ENCODE measurements around the gene TTC21A. TPM values are rescaled to one million over a fixed set of nuclear protein-coding genes. Genes with fewer than 3 reads are reported as not detected.
A peak's percentile ranks its signal among the peaks of the same experiment; 100 is the strongest.

Gene TTC21A
- total RNA-seq, 1 experiment from 2014 or later: 5.6 TPM

GRCh38 chr3:39106281-39106811 lies 1.1 kb upstream of the TTC21A start:
- Histone ChIP-seq H3K27me3 (ENCODE audit: insufficient read depth, low read length) (no peaks in the 10 kb centered on the region), H2AFZ (ENCODE audit: low read depth, low read length, poor library complexity, severe bottlenecking) (no peak overlapping the region), H3K79me2 (ENCODE audit: insufficient read depth, low read length) (peaks cover 19% of the 10 kb centered on the region; the same call in 1 of the 2 replicates), H3K4me2 (ENCODE audit: low read length) (peak overlapping the region; percentile 92), H3K27ac (ENCODE audit: low read depth, low read length) (peak overlapping the region; percentile 79; the same call in 1 of the 2 replicates), H3K4me3 (replicated peaks in 1 of 2; ENCODE audit: low read depth in 1 of 2, low read length in 2 of 2) (peak overlapping the region; percentile 87 to 96), H3K9ac (ENCODE audit: low read length) (peak overlapping the region; percentile 87), H3K4me1 (ENCODE audit: control insufficient read depth in 1 of 2, insufficient read depth in 2 of 2, low read length in 2 of 2) (peaks cover 16 to 23% of the 10 kb centered on the region in 2 experiments), H3K9me2 (ENCODE audit: insufficient read depth) (no peaks in the 10 kb centered on the region), H3K9me3 (ENCODE audit: control insufficient read depth in 1 of 2, insufficient read depth in 1 of 2, low read depth in 1 of 2, low read length in 2 of 2) (no peaks in the 10 kb centered on the region), H4K20me1 (ENCODE audit: insufficient read depth) (no peaks in the 10 kb centered on the region), H3K36me3 (ENCODE audit: control insufficient read depth in 1 of 2, insufficient read depth in 2 of 2, low read length in 2 of 2) (no peaks in the 10 kb centered on the region)
- POLR2A ChIA-PET: no interaction called here
- ATAC-seq (no peak), DNase-seq (ENCODE audit: low read depth, low spot score) (no peak)
- intact Hi-C loops (cut with micrococcal nuclease): no loop called here
- TF ChIP-seq CEBPB (IDR thresholded peaks at IDR 0.05; ENCODE audit: low read depth): no peak
- RAD21 ChIA-PET (ENCODE audit: low non-redundant PET in 1 of 2, low total read pairs in 2 of 2, uncharacterized antibody in 2 of 2, unreplicated experiment in 2 of 2): no interaction called here
- CTCF ChIA-PET: interaction anchor here (1.3 kb wide), 1 partner anchor 182 kb away, joined by 8 read pairs; no protein-coding TSS in a partner anchor
- BruUV-seq (replicated peaks): TSS peak; percentile 67

- Histone ChIP-seq H2AFZ (ENCODE audit: low read depth, low read length, poor library complexity, severe bottlenecking) (no peak overlapping the region), H3K9ac (ENCODE audit: low read length) (peak overlapping the region; percentile 87), H4K20me1 (ENCODE audit: insufficient read depth) (no peaks in the 10 kb centered on the region), H3K27ac (ENCODE audit: low read depth, low read length) (peak overlapping the region; percentile 79), H3K79me2 (ENCODE audit: insufficient read depth, low read length) (peaks cover 19% of the 10 kb centered on the region; the same call in 1 of the 2 replicates), H3K27me3 (ENCODE audit: insufficient read depth, low read length) (no peaks in the 10 kb centered on the region), H3K4me1 (ENCODE audit: control insufficient read depth in 1 of 2, insufficient read depth in 2 of 2, low read length in 2 of 2) (peaks cover 16 to 23% of the 10 kb centered on the region in 2 experiments), H3K9me3 (ENCODE audit: control insufficient read depth in 1 of 2, insufficient read depth in 1 of 2, low read depth in 1 of 2, low read length in 2 of 2) (no peaks in the 10 kb centered on the region), H3K36me3 (ENCODE audit: control insufficient read depth in 1 of 2, insufficient read depth in 2 of 2, low read length in 2 of 2) (no peaks in the 10 kb centered on the region), H3K4me2 (ENCODE audit: low read length) (peak overlapping the region; percentile 92), H3K4me3 (replicated peaks in 1 of 2; ENCODE audit: low read depth in 1 of 2, low read length in 2 of 2) (peak overlapping the region; percentile 87 to 96), H3K9me2 (ENCODE audit: insufficient read depth) (no peaks in the 10 kb centered on the region)
- ATAC-seq (peak; percentile 65), DNase-seq (ENCODE audit: low read depth, low spot score) (no peak)
- POLR2A ChIA-PET: interaction anchor here (1.1 kb wide), 1 partner anchor 71 kb away, joined by 7 read pairs; no protein-coding TSS in a partner anchor
- intact Hi-C loops (cut with micrococcal nuclease): no loop called here
- RAD21 ChIA-PET (ENCODE audit: low non-redundant PET in 1 of 2, low total read pairs in 2 of 2, uncharacterized antibody in 2 of 2, unreplicated experiment in 2 of 2): interaction anchor here in 1 of 2 experiments (1.4 kb wide), 1 partner anchor 181 kb away, joined by 4 read pairs; no protein-coding TSS in a partner anchor
- TF ChIP-seq ZNF274 (IDR thresholded peaks at IDR 0.05; ENCODE audit: low read depth, low read length) (no peak), CBX3 (IDR thresholded peaks at IDR 0.05; ENCODE audit: low read depth) (no peak), EZH2phosphoT487 (IDR thresholded peaks at IDR 0.05; ENCODE audit: borderline replicate concordance) (no peak), SIN3A (IDR thresholded peaks at IDR 0.05; ENCODE audit: low read depth) (peak; percentile 73), MAX (IDR thresholded peaks at IDR 0.05) (no peak; the same call in 1 of the 2 replicates), YY1 (IDR thresholded peaks at IDR 0.05; ENCODE audit: extremely low read depth, insufficient replicate concordance, low read depth, low read length) (peak; percentile 47), POLR2AphosphoS5 (IDR thresholded peaks at IDR 0.05; ENCODE audit: low read depth, low read length) (no peak), ELF1 (IDR thresholded peaks at IDR 0.05; ENCODE audit: borderline replicate concordance, low read depth) (no peak), POLR2A (IDR thresholded peaks at IDR 0.05; ENCODE audit: borderline replicate concordance, extremely low read depth, insufficient read depth, insufficient read length) (no peak), EZH2 (IDR thresholded peaks at IDR 0.05) (no peak), ZFX (IDR thresholded peaks at IDR 0.05) (no peak; the same call in 1 of the 2 replicates), SP1 (IDR thresholded peaks at IDR 0.05; ENCODE audit: low read depth) (no peak)
- BruUV-seq (replicated peaks): no TSS peak
- CTCF ChIA-PET: interaction anchor here (1.3 to 1.8 kb wide), 4 partner anchors 18 to 184 kb away, joined by 6 to 12 read pairs (median 8); no protein-coding TSS in a partner anchor
Measured at GRCh38 chr3:39106851-39107387, 561 bp upstream of the TTC21A start.

Measured in HCT116 (cell line).